Naive thymus-derived CD4-positive, alpha-beta T cell (primary cell): Measurements from ENCODE around the gene PNN. TPM values are rescaled to one million over a fixed set of nuclear protein-coding genes. Genes with fewer than 3 reads are reported as not detected.
A peak's percentile ranks its signal among the peaks of the same experiment; 100 is the strongest.
"Not testable (repeated sequence)": the region's sequence is repeated elsewhere in the genome, so short reads cannot be mapped to it uniquely, and the experiment has no call there.

Experiments
- ATAC-seq: fragments of 150-1000 bp; cut with Tn5 transposase; 2 replicates; pipeline ENCODE4 v1.10.0; 2021; ENCODE audit warnings: mild to moderate bottlenecking, moderate library complexity
- CTCF ChIA-PET: fragments of 350-600 bp; sonication (Branson Sonifier 250); formaldehyde crosslinking; loops from one replicate; lab custom pipeline; 2021; ENCODE audit warnings: antibody characterized with exemption; lab: Charles Lee
- POLR2A ChIA-PET: fragments of 350-600 bp; sonication (Branson Sonifier 250); formaldehyde crosslinking; loops from one replicate; lab custom pipeline; 2021; ENCODE audit warnings: antibody characterized with exemption, inconsistent platforms; lab: Charles Lee
- DNase-seq, 9 donors: peaks; one replicate each; pipeline versions ENCODE4 v3.0.0 to v3.0.0-alpha.2; 2020 to 2022; ENCODE audit warnings: mixed read lengths in 1 of 9
- H3K27ac ChIP-seq: one replicate; pipeline ENCODE4 v1.7.0; 2013; ENCODE audit warnings: mild to moderate bottlenecking, low read depth, low read length, moderate library complexity
- H3K27me3 ChIP-seq, 2 donors: one replicate each; pipeline ENCODE4 v1.7.0; 2013; ENCODE audit warnings: low read length in 2 of 2, mild to moderate bottlenecking in 2 of 2, moderate library complexity in 2 of 2; ENCODE audit not compliant: control insufficient read depth in 2 of 2, insufficient read depth in 2 of 2
- H3K36me3 ChIP-seq, 3 experiments: 1 replicate in 2 of 3; 2 replicates in 1 of 3; pipeline ENCODE4 v1.7.0; 2013; ENCODE audit warnings: low read length in 3 of 3, mild to moderate bottlenecking in 3 of 3, moderate library complexity in 1 of 3; ENCODE audit not compliant: insufficient read depth in 3 of 3, control insufficient read depth in 2 of 3
- H3K4me1 ChIP-seq, 2 donors: one replicate each; pipeline ENCODE4 v1.7.0; 2013; ENCODE audit warnings: low read length in 2 of 2, mild to moderate bottlenecking in 2 of 2, moderate library complexity in 1 of 2; ENCODE audit not compliant: control insufficient read depth in 2 of 2, insufficient read depth in 2 of 2
- H3K4me3 ChIP-seq: 2 replicates; pipeline ENCODE4 v1.7.0; 2013; ENCODE audit warnings: mild to moderate bottlenecking, low read length
- H3K9me3 ChIP-seq, 3 experiments: 1 replicate in 2 of 3; 2 replicates in 1 of 3; pipeline ENCODE4 v1.7.0; 2013; ENCODE audit warnings: low read length in 3 of 3; ENCODE audit not compliant: control insufficient read depth in 2 of 3
- H3K27ac Mint-ChIP-seq, 9 donors: one replicate each; pipeline ENCODE4 v1.8.0; 2020 to 2022; ENCODE audit warnings: mixed read lengths in 9 of 9, mild to moderate bottlenecking in 8 of 9, moderate library complexity in 5 of 9, inconsistent platforms in 2 of 9
- H3K27me3 Mint-ChIP-seq, 5 donors: one replicate each; pipeline ENCODE4 v1.8.0; 2021 to 2022; ENCODE audit warnings: mixed read lengths in 5 of 5, mild to moderate bottlenecking in 1 of 5
- H3K36me3 Mint-ChIP-seq, 5 donors: one replicate each; pipeline ENCODE4 v1.8.0; 2020 to 2022; ENCODE audit warnings: mixed read lengths in 5 of 5, mild to moderate bottlenecking in 3 of 5, inconsistent platforms in 1 of 5
- H3K4me1 Mint-ChIP-seq, 7 donors: one replicate each; pipeline ENCODE4 v1.8.0; 2020 to 2022; ENCODE audit warnings: mixed read lengths in 7 of 7, mild to moderate bottlenecking in 3 of 7, inconsistent platforms in 1 of 7
- H3K4me3 Mint-ChIP-seq, 10 donors: one replicate each; pipeline ENCODE4 v1.8.0; 2020 to 2022; ENCODE audit warnings: mild to moderate bottlenecking in 10 of 10, mixed read lengths in 10 of 10, moderate library complexity in 6 of 10, inconsistent platforms in 2 of 10
- H3K9me3 Mint-ChIP-seq, 11 donors: one replicate each; pipeline ENCODE4 v1.8.0; 2020 to 2022; ENCODE audit warnings: mixed read lengths in 11 of 11, mild to moderate bottlenecking in 4 of 11, inconsistent platforms in 1 of 11, moderate library complexity in 1 of 11
- intact Hi-C, 2 donors: fragments of 100-400 bp; cut with micrococcal nuclease; formaldehyde crosslinking; loops; one replicate each; pipeline ENCODE4 v1.15.1; 2023
- polyA plus RNA-seq, 2 donors: library from polyadenylated mRNA; unstranded; fragments of 300-500 nt; fragmentation: Illumina TruSeq; gene quantifications; one replicate each; pipeline ENCODE4 v1.2.3, GENCODE V29; 2021
- total RNA-seq, 6 experiments: library from RNA in 5 of 6; stranded (reverse) in 5 of 6; gene quantifications; 1 replicate in 5 of 6; 2 replicates in 1 of 6; pipeline ENCODE4 v1.2.3 and lab custom pipeline; 2021 to 2026

Gene PNN
- total RNA-seq (100 to 1,000 TPM in 3 of 5 experiments, 10 to 100 TPM in 2; 80.1 to 120 (median 102) TPM), polyA plus RNA-seq (10 to 100 TPM; 25.2 to 31.7 TPM), total RNA-seq (lab: John Stamatoyannopoulos, UW) (286 reads per million, percentile 96 among the genes with 10 or more reads in this experiment)

DNA sequence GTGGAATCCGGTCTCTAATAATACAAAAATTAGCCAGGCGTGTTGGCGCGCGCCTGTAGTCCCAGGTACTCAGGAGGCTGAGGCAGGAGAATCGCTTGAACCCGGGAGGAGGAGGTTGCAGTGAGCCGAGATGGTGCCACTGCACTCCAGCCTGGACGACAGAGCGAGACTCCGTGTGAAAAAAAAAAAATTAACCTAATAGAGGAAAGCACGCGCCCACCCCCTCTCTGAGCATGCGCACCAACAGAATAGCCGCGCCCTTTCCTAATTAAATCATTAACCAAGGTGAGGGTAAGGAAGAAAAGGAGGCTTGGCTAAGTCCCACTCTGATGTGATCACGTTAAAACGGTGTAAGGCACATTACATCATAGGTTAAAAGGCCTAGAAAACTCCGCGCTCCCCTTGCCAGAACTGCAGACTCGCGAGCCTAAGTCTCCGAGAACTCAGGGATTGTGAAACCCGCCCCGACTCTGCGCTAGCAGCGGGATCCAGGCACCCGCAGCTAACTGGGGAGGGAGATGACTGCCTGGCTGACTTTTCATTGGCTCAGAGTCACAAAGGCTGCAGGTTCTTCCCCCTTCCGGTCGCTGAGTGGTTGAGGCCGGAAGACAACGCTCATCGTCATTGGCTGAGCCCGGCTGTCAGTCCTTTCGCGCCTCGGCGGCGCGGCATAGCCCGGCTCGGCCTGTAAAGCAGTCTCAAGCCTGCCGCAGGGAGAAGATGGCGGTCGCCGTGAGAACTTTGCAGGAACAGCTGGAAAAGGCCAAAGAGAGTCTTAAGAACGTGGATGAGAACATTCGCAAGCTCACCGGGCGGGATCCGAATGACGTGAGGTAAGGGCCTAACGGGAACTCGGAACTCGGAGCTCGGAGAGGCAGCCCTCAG lies at the start of gene PNN:
PNN (plus strand) TSS at position 695 of the 885 bp plus-strand sequence; CDS start at position 721, 26 bp downstream.
- Mint-ChIP-seq H3K9me3 (peaks cover 0 to 4% (median 0%) of the 10 kb centered on the region in 11 donors), H3K4me1 (peaks cover 27 to 74% (median 50%) of the 10 kb centered on the region in 7 donors), H3K27me3 (no peaks in the 10 kb centered on the region), H3K36me3 (peaks cover 10 to 35% (median 23%) of the 10 kb centered on the region in 5 donors), H3K4me3 (peak within 1 kb of the TSS; percentile 95 to 100 (median 99)), H3K27ac (peak within 1 kb of the TSS; percentile 96 to 100 (median 99))
- peak; percentile 83 to 99 (median 98) for DNase-seq
- POLR2A ChIA-PET, result interaction anchor here (0.6 to 4.5 kb wide), 10 partner anchors 33 to 257 kb away, joined by 3 to 37 read pairs (median 7); partner anchors contain the start of genes FBXO33, GEMIN2 and SEC23A
- intact Hi-C loops, result loop anchor here (1.0 to 5.0 kb wide), 7 partner anchors 54 to 1110 kb away; partner anchors contain the start of genes FBXO33 (in 2 of the 2), GEMIN2 (in 2 of the 2) and SEC23A (in 2 of the 2)
- no peaks in the 10 kb centered on the region for H3K27me3 ChIP-seq
- H3K27ac ChIP-seq, result peak within 1 kb of the TSS; percentile 90
- CTCF ChIA-PET, result no interaction called here
- peak; percentile 94 for ATAC-seq
- H3K4me3 ChIP-seq, result peak within 1 kb of the TSS; percentile 80
- peaks cover 16 to 28% of the 10 kb centered on the region in 2 donors for H3K4me1 ChIP-seq
- H3K36me3 ChIP-seq, result peaks cover 17 to 43% (median 32%) of the 10 kb centered on the region in 3 experiments
- H3K9me3 ChIP-seq, result no peaks in the 10 kb centered on the region

DNA sequence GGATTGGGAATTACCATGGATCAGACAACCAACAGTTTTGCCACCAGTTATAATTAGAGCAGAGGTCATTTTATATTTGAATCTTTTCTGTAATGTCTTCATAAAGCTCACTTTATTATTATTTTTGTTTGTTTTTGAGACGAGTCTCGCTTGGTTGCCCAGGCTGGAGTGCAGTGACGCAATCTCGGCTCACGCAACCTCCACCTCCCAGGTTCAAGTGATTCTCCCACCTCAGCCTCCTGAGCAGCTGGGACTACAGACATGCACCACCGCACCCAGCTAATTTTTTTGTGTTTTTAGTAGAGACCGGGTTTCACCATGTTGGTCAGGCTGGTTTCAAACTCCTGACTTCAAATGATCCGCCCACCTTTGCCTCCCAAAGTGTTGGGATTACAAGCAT lies 37.2 kb upstream of the PNN start:
- H3K4me1 Mint-ChIP-seq, H3K27ac ChIP-seq, H3K27me3 ChIP-seq, H3K27me3 Mint-ChIP-seq, CTCF ChIA-PET, H3K4me3 Mint-ChIP-seq, intact Hi-C loops, ATAC-seq, DNase-seq, H3K4me3 ChIP-seq, POLR2A ChIA-PET, H3K4me1 ChIP-seq, H3K9me3 Mint-ChIP-seq, H3K9me3 ChIP-seq: not testable (repeated sequence)
- H3K36me3 ChIP-seq, result peaks cover 0 to 40% (median 6%) of the 10 kb centered on the region in 3 experiments
- peaks cover 0 to 54% (median 23%) of the 10 kb centered on the region in 5 donors for H3K36me3 Mint-ChIP-seq
- peak overlapping the region in 2 of 9 donors; percentile 19 to 26 for H3K27ac Mint-ChIP-seq

DNA sequence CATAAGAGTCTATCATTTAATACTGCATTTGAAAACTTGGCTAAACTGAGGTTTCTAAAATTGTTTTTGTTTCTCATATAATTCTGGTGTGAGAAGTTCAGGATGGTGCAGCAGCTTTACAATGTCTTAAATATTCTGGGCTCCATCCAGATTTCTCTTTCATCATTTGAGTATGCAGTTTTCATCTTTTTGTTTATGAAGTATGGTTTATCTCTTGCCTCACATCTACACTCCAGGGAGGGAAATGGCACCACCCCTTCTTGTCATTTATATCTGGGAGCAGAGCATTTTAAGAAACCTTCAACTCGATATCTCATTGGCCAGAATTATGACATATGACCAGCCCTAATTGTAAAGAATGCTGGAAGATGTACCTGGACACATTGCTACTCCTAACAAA lies 36.6 kb upstream of the PNN start:
- ATAC-seq (no peak), DNase-seq (no peak)
- Mint-ChIP-seq H3K27ac (peak overlapping the region in 4 of 9 donors; percentile 26 to 51 (median 30)), H3K36me3 (peaks cover 0 to 60% (median 27%) of the 10 kb centered on the region in 5 donors), H3K9me3 (peaks cover 0 to 8% (median 5%) of the 10 kb centered on the region in 11 donors), H3K4me1 (peaks cover 0 to 4% (median 0%) of the 10 kb centered on the region in 7 donors), H3K27me3 (no peaks in the 10 kb centered on the region), H3K4me3 (no peak overlapping the region)
- no peaks in the 10 kb centered on the region for H3K27me3 ChIP-seq
- no peaks in the 10 kb centered on the region for H3K4me1 ChIP-seq
- ChIA-PET POLR2A (no interaction called here), CTCF (no interaction called here)
- H3K9me3 ChIP-seq, result peaks cover 0 to 6% (median 0%) of the 10 kb centered on the region in 3 experiments
- intact Hi-C loops, result no loop called here
- H3K4me3 ChIP-seq, result no peak overlapping the region
- H3K36me3 ChIP-seq, result peaks cover 0 to 40% (median 6%) of the 10 kb centered on the region in 3 experiments
- H3K27ac ChIP-seq, result no peak overlapping the region

DNA sequence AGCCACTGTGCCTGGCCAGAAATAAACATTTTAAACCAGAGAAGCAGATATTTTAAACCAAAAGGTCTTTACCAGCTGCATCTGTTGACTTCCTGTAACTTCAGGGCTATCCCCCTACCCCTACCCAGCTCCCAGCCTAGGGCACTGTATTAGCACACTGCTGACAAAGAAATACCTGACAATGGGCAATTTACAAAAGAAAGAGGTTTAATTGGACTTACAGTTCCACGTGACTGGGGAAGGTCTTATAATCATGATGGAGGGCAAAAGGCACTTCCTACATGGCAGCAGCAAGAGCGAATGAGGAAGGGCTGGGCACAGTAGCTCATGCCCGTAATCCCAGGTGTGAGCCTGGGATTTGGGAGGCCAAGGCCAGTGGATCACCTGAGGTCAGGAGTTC lies 34.9 kb upstream of the PNN start:
- Mint-ChIP-seq H3K4me3 (no peak overlapping the region), H3K27ac (peak overlapping the region in 3 of 9 donors; percentile 6 to 46 (median 41)), H3K36me3 (peaks cover 0 to 54% (median 27%) of the 10 kb centered on the region in 5 donors), H3K9me3 (peaks cover 0 to 8% (median 5%) of the 10 kb centered on the region in 11 donors), H3K27me3 (no peaks in the 10 kb centered on the region), H3K4me1 (peaks cover 0 to 4% (median 0%) of the 10 kb centered on the region in 7 donors)
- no peaks in the 10 kb centered on the region for H3K27me3 ChIP-seq
- ATAC-seq (no peak), DNase-seq (no peak)
- POLR2A ChIA-PET, result interaction anchor here (0.6 kb wide), 1 partner anchor 40 kb away, joined by 4 read pairs; no protein-coding TSS in a partner anchor
- peaks cover 0 to 25% (median 6%) of the 10 kb centered on the region in 3 experiments for H3K36me3 ChIP-seq
- H3K4me3 ChIP-seq, result no peak overlapping the region
- intact Hi-C loops, result no loop called here
- no peak overlapping the region for H3K27ac ChIP-seq
- H3K9me3 ChIP-seq, result peaks cover 0 to 6% (median 0%) of the 10 kb centered on the region in 3 experiments
- H3K4me1 ChIP-seq, result no peaks in the 10 kb centered on the region
- CTCF ChIA-PET, result no interaction called here

DNA sequence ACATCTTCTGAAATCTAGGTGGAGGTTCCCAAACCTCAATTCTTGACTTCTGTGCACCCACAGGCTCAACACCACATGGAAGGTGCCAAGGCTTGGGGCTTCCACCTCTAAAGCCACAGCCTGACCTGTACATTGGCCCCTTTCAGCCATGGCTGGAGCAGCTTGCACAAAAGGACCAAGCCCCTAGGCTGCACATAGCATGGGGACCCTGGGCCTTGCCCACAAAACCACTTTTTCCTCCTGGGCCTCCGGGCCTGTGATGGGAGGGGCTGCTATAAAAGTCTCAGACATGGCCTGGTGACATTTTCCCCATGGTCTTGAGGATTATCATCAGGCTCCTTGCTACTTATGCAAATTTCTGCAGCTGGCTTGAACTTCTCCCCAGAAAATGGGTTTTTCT lies 33.4 kb upstream of the PNN start:
- H3K27ac ChIP-seq, H3K9me3 Mint-ChIP-seq, H3K4me1 ChIP-seq, H3K27me3 Mint-ChIP-seq, H3K27ac Mint-ChIP-seq, POLR2A ChIA-PET, ATAC-seq, H3K27me3 ChIP-seq, H3K4me3 ChIP-seq, DNase-seq, H3K9me3 ChIP-seq, intact Hi-C loops, CTCF ChIA-PET, H3K4me3 Mint-ChIP-seq, H3K4me1 Mint-ChIP-seq: not testable (repeated sequence)
- H3K36me3 Mint-ChIP-seq, result peaks cover 0 to 56% (median 31%) of the 10 kb centered on the region in 5 donors
- peaks cover 0 to 15% (median 6%) of the 10 kb centered on the region in 3 experiments for H3K36me3 ChIP-seq

DNA sequence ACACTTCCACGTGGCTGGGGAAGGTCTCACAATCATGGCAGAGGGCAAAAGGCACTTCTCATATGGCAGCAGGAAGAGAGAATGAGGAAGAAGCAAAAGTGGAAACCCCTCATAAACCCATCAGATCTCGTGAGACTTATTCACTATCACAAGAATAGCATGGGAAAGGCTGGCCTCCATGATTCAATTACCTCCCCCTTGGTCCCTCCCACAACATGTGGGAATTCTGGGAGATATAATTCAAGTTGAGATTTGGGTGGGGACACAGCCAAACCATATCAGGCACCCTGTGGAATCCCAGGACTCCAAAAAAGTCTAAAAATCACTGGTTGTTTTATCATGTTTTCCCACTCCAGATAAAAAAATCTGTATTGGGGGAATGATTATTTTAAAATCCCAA lies 31.8 kb upstream of the PNN start:
- intact Hi-C loops, result not testable (repeated sequence)
- peaks cover 6 to 54% (median 44%) of the 10 kb centered on the region in 5 donors for H3K36me3 Mint-ChIP-seq

More for the DNA sequence above, 31.8 kb upstream of the PNN start:
- H3K4me1 ChIP-seq, H3K9me3 Mint-ChIP-seq, H3K27me3 Mint-ChIP-seq, H3K9me3 ChIP-seq, H3K4me3 Mint-ChIP-seq, CTCF ChIA-PET, DNase-seq, POLR2A ChIA-PET, H3K4me1 Mint-ChIP-seq, ATAC-seq, H3K27ac ChIP-seq, H3K4me3 ChIP-seq, H3K27me3 ChIP-seq: not testable (repeated sequence)
- H3K36me3 ChIP-seq, result peaks cover 0 to 12% (median 0%) of the 10 kb centered on the region in 3 experiments
- peak overlapping the region in 1 of 9 donors; percentile 33 for H3K27ac Mint-ChIP-seq
